GM18520 (cell line): ENCODE results near the gene TMEM238.

ENCODE experiments used
- ATAC-seq: cut with Tn5 transposase; IDR thresholded peaks from one replicate; pipeline ENCODE4 v1.9.1; 2021; ENCODE audit not compliant: unreplicated experiment

The TMEM238 gene

GRCh38 chr19:55358943-55359908 lies 24.9 kb downstream of the TMEM238 start:
- ATAC-seq = no peak

- no peak for ATAC-seq
Measured at GRCh38 chr19:55358493-55358892, 25.6 kb downstream of the TMEM238 start.

- no peak for ATAC-seq
Measured at GRCh38 chr19:55355213-55355821, 28.8 kb downstream of the TMEM238 start.

DNA sequence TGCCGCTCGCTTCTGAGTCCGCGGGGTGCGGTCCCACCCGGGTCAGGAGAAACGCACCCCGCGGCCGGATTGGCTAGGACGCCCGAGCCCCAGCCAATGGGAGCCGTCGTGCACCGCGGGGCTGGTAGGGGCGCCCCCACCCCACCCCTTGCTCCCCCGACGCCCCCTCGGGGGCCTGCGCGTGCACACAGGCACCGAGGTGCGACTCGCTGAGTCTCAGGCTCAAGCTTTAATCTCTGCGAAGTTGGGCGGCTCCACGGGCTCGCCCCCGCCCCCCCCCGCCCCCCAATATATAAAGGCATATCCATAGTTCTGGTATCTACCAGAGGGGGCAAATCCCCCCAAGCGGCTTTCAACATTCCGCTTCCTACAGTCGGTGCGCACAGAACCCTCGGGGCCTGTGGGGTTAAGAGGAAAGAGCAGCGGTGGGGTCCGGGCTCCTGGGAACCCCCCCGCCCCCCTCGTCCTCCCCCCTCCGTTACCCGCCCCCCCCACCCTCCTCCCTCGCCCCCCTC lies 29.3 kb downstream of the TMEM238 start, which contains the start of gene COX6B2:
Gene COX6B2 (minus strand): TSS at position 22 of the 515 bp plus-strand sequence. CDS start 198 bp downstream, outside the sequence.
- no peak for ATAC-seq

GRCh38 chr19:55353803-55354697 lies 30.0 kb downstream of the TMEM238 start:
- ATAC-seq = no peak

DNA sequence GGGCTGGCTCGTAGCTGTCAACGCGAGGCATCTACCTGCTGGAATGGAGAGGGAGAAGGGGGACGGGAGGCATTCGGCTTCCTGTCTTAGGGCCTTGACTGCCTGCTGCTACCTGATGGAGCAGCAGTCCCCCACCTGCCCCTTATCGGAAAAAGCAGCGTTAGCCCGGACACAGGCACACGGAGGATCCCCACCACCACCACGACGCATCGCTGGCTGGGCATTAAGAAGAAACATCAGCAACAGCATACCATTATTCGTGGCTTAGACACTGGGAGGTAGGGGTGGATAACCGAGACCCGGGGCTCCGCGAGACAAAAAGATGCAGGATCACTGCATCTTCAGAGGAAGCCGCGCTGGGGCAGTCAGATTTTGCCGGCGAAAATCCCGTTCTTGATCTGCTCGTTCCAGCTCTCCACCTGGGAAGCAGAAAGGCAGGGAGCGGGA lies 30.7 kb downstream of the TMEM238 start:
- ATAC-seq = no peak

DNA sequence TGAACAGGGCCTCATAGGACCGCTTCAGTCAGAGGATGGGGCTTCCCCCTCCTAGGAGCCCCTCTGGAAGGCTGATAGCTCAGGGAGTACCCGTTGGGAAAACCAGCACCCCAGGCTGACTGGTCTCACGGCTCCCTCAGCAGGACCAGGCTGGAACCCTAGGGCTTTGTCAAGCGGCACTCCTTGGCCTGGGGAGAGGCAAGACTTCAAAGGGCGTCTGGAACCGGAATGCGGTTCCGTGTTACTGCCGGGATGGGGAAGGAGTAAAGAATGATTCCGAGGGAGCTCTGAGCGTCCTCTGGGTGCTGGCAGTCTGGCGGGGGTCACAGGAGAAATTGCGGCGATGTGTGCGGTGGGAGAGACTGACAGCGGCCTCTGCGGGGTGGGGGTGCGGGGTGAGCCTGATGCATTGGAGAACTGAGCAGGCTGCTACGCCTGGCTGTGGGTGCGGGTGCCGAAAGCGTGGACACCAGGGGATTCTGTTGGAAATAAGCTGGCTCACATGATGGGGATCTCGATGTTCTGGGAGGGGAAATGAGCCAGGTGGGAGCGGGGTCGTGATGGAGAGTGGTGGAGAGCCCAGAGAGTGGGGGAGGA lies 31.4 kb downstream of the TMEM238 start:
- no peak for ATAC-seq

GRCh38 chr19:55352040-55352439 lies 32.1 kb downstream of the TMEM238 start:
- ATAC-seq = no peak

GRCh38 chr19:55350620-55351315 lies 33.3 kb downstream of the TMEM238 start:
- ATAC-seq = no peak

- no peak for ATAC-seq
Measured at GRCh38 chr19:55348317-55349034, 35.6 kb downstream of the TMEM238 start.

DNA sequence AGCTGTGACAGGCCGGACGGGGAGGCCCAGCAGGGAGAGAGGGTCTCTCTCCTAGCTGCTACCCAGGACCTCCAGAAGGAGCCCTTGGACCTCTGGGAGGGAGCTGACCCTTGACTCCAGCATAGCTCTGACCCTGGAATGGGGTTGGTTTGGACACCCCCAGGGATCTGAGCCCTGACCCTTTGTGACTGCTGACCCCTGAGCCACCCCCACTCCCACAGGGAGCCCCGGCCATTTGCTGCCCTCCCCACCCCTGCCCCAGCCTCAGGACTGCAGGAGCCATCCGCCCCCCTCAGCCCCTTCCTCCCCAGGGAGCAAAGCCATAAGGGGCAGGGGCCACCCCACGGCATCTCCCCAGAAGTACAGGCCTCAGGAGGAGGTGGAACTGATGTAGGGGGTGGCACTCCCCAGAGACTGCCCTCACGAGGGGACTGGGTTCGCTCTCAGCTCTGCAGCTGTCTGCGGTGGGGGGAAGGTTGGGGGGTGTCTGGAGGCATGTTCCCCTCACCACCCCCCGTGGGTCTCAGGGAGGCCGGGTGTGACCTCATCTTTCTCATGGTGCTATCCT lies 36.6 kb downstream of the TMEM238 start:
- no peak for ATAC-seq

DNA sequence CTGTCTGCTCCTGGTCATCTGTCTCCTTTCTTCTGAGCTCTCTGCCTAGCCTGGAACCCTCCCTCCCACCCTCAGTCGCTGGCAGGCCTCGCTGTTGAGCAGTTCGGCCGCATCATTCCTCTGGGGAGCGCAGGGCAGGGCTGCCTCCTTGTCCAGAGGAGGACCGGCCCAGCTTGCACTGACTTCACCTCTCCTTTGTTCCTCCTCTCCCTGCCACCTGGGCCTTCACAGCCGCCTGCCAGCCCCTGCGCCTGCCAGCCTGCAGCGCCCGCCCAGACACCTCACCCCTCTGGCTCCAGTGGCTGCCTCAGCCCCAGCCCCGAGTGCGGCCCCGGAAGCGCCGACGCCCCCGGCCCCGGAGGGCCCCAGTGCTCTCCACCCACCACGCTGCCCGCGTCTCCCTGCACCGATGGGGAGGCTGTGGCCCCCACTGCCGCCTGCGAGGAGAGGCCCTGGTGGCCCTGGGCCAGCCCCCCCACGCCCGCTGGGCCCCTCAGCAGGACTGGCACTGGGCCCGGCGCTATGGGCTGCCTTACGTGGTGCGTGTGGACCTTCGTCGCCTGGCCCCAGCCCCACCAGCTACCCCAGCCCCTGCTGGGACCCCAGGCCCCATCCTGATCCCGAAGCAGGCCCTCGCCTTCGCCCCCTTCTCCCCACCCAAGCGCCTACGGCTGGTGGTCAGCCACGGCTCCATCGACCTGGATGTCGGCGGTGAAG lies 37.2 kb downstream of the TMEM238 start:
- no peak for ATAC-seq

DNA sequence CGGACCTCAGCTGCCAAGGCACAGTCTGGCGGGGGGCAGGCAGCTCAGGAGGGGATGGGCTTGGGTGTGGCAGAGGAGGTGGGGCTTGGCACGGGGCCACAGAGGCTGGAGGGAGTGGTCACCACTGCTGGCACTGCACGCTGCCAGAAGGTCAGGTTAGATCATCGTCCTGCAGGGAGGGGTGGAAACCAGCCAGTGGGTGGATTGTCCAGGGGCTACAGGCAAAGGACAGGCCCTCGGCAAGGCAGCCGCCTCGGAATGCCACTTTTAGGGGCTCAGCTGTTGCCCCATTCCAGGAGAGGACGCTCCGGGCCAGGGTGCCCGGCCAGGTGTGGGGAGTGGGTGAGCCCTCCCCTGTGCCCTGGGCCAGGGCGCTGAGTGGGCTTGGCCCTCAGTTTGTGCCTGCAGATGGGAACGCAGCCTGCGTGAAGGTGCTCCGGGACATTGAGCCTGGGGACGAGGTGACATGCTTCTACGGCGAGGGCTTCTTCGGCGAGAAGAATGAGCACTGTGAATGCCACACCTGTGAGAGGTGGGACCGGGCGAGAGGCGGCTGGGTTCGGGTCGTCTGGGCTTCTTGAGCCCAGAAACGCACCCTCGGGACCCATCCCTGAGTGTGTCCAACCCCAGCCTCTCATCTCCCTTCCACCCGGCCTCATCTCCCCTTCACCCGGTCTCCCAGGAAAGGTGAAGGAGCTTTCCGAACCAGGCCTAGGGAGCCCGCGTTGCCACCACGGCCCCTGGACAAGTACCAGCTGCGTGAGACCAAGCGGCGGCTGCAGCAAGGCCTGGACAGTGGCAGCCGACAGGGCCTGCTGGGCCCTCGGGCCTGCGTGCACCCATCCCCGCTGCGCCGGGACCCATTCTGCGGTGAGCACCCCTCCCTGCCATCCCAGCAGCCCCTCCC lies 38.0 kb downstream of the TMEM238 start:
- no peak for ATAC-seq

DNA sequence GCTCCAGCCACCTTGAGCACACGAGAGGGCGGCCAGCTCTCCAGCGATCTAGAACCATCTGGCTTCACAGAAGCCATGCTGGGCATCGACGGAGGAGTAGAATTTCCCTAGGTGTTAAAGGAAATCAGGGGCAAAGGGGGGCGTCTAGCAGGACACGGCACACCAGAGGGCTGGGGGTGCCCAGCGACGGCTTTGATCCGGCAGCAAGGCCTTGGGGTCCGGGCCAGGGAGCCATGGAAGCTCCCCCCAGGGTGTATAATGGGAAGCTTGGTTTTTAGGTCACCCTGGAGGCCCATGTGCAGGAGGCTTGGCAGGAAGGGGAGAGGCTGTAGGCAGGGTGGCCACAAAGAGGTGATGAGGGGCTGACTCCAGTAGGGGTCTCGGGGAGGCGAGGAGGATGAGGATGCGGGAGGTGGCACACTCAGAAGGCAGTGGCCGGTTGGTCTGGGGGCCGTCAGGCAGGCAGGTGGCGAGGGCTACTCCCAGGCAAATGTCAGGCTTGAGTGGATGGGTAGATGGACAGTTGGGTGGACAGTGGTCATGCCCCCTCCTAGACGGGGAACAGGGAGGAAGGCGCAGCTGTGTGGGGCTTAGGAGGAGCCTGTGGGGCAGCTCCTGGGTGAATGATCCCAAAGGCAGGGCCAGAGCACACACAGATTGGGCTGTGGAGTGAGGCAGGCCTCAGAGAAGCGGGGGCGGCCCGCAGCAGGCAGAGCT lies 38.8 kb downstream of the TMEM238 start:
- no peak for ATAC-seq

DNA sequence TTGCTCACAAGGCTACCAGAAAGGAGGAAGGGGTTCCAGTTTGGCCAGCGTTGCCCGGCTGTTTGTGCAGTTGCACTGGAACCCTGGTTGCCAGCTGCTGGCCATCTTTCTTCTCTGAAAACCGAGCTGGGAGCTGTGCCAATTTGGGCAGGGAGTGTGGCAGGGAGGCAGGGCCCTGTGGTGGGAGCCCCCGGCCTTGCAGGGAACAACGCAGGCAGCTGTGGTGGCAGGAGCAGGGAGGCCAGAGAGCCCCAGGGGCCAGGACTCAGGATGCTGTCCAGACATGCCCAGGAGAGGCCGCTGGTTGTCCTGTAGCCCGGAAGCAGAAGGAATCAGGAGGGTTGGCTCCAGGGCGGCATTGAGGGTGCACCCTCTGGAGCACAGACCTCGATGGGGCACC lies 39.6 kb downstream of the TMEM238 start:
- ATAC-seq = no peak
